Vagina (tissue), 2 donors: ENCODE measurements around the gene PHLDA3. TPM values are rescaled to one million over a fixed set of nuclear protein-coding genes. Genes with fewer than 3 reads are reported as not detected.

ENCODE experiments used
- DNase-seq, 2 donors: peaks; one replicate each; pipeline ENCODE4 v3.0.0-alpha.2; 2017; ENCODE audit errors: extremely low spot score in 2 of 2
- H3K27ac ChIP-seq: fragments of 200-600 bp; sonication (generic); one replicate; pipeline ENCODE4 v1.5.1; 2019
- H3K27me3 ChIP-seq: fragments of 200-600 bp; sonication (generic); one replicate; pipeline ENCODE4 v1.5.1; 2019
- H3K36me3 ChIP-seq, 2 donors: fragments of 200-600 bp; sonication (generic); one replicate each; pipeline ENCODE4 v1.5.1; 2017 to 2019
- H3K4me1 ChIP-seq: fragments of 200-600 bp; sonication (generic); one replicate; pipeline ENCODE4 v1.5.1; 2019
- H3K4me3 ChIP-seq, 2 donors: fragments of 200-600 bp; sonication (generic); 1 replicate in 1 of 2; 2 replicates in 1 of 2; pipeline ENCODE4 v1.5.1; 2016 to 2019
- H3K9me3 ChIP-seq: fragments of 200-600 bp; sonication (generic); one replicate; pipeline ENCODE4 v1.5.1; 2019
- POLR2A ChIP-seq, 2 donors: fragments of 450-650 bp; IDR thresholded peaks; one replicate each; pipeline ENCODE4 v1.6.1; 2017; ENCODE audit warnings: antibody characterized with exemption in 2 of 2, mild to moderate bottlenecking in 2 of 2, moderate library complexity in 2 of 2
- POLR2AphosphoS5 ChIP-seq, 2 donors: sonication (generic); formaldehyde crosslinking; IDR thresholded peaks; one replicate each; pipeline ENCODE4 v1.9.0; 2017; ENCODE audit warnings: antibody characterized with exemption in 2 of 2, mild to moderate bottlenecking in 2 of 2, low read depth in 1 of 2; ENCODE audit not compliant: insufficient read depth in 1 of 2
- intact Hi-C: fragments of 100-400 bp; cut with DNase I; formaldehyde crosslinking; loops from one replicate; pipeline ENCODE4 v1.15.1; 2023
- total RNA-seq: library from RNA; depleted of rRNA; stranded (reverse); fragments of >200 nt; gene quantifications from one replicate; pipeline ENCODE4 v1.2.3, GENCODE V29; 2016
- TF ChIP-seq, protein P1 (sequence below), 3 experiments: fragments of 450-650 bp in 2 of 3; fragments of 200-600 bp in 1 of 3; sonication (generic) in 1 of 3; IDR thresholded peaks; one replicate each; pipeline ENCODE4 v1.5.1; 2017 to 2019; ENCODE audit warnings: antibody characterized with exemption in 3 of 3, mild to moderate bottlenecking in 2 of 3, moderate library complexity in 2 of 3

PHLDA3 gene
- total RNA-seq, 1 donor from 2014 or later: 80.5 TPM

DNA sequence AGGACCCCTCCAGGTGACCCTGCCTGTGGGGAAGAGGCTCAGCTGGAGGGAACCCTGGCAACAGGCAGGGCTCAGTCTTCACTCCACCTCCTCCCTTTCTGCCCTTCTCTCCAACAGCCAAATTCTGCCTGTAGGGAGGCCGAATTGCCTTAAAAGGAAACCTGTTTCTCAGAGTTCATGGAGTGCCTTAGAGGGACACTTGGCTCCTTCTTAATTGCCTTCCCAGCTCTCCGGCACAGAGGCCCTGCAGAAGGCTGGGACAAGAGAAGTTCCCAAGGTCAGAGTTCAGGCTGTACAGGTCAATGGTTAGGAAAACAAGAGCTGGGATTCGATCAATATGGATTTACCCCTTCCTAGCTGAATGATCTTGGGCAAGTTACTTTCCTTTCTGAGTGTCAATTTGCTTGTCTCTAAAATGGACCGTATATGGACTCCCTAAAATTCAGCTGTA lies 31.7 kb upstream of the PHLDA3 start:
- intact Hi-C loops: no loop called here
- peaks cover 99% of the 10 kb centered on the region for H3K4me1 ChIP-seq

DNA sequence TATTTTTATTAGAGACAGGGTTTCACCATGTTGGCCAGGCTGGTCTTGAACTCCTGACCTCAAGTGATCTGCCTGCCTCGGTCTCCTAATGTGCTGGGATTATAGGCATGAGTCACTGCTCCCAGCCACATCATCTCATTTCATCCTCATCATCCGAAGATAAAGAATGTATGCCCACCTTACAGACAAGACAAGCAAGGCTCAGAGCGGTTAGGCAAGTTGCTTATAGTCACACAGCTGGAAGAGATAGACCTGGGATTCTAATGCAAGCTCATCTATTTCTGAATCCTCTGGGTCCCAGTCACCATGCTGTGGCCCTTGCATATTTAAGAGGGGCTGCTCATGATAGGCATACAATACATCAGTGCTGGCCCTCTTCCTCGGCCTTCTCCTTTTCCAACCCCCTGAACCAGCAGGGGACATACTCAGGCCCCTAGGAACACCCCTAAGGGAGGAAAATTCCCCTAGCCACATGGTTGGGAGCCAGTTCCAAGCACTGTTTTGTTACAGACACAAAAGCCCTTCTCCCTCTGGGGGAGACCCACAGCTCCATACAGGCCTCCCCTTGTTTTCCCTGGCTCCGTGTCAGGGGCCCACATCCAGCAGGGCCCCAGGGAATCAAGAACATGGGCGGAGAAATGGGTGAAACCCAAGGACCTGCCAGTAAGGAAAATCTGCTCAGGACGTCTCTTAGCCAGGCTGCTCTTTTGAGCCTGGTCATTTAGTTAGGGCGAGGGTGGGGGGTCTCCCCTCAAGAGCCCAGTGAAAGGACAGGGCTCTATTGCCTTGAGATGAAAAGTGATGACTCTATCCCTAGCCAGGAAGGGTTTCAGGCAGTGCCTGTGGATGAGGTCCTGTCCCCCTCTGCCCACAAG lies 31.0 kb upstream of the PHLDA3 start:
- H3K4me3 ChIP-seq: peak overlapping the region in 1 of 2 donors; percentile 6
- intact Hi-C loops: no loop called here
- H3K27ac ChIP-seq: peak overlapping the region; percentile 93
- H3K27me3 ChIP-seq: no peaks in the 10 kb centered on the region
- H3K4me1 ChIP-seq: peaks cover 99% of the 10 kb centered on the region
- no peak for DNase-seq
- no peaks in the 10 kb centered on the region for H3K9me3 ChIP-seq
- TF ChIP-seq POLR2AphosphoS5 (IDR thresholded peaks at IDR 0.05; ENCODE audit: insufficient read depth in 1 of 2, low read depth in 1 of 2) (peak in 1 of 2 donors; percentile 68), POLR2A (IDR thresholded peaks at IDR 0.05) (no peak)
- TF ChIP-seq, protein P1, sequence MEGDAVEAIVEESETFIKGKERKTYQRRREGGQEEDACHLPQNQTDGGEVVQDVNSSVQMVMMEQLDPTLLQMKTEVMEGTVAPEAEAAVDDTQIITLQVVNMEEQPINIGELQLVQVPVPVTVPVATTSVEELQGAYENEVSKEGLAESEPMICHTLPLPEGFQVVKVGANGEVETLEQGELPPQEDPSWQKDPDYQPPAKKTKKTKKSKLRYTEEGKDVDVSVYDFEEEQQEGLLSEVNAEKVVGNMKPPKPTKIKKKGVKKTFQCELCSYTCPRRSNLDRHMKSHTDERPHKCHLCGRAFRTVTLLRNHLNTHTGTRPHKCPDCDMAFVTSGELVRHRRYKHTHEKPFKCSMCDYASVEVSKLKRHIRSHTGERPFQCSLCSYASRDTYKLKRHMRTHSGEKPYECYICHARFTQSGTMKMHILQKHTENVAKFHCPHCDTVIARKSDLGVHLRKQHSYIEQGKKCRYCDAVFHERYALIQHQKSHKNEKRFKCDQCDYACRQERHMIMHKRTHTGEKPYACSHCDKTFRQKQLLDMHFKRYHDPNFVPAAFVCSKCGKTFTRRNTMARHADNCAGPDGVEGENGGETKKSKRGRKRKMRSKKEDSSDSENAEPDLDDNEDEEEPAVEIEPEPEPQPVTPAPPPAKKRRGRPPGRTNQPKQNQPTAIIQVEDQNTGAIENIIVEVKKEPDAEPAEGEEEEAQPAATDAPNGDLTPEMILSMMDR (IDR thresholded peaks at IDR 0.05): no peak
- H3K36me3 ChIP-seq: no peaks in the 10 kb centered on the region

More for the DNA sequence above, 31.7 kb upstream of the PHLDA3 start:
- Histone ChIP-seq H3K9me3 (no peaks in the 10 kb centered on the region), H3K36me3 (no peaks in the 10 kb centered on the region), H3K27me3 (no peaks in the 10 kb centered on the region), H3K4me3 (peak overlapping the region in 1 of 2 donors; percentile 18), H3K27ac (peak overlapping the region; percentile 93)
- DNase-seq: no peak
- TF ChIP-seq, protein P1 (IDR thresholded peaks at IDR 0.05): no peak
- TF ChIP-seq POLR2AphosphoS5 (IDR thresholded peaks at IDR 0.05; ENCODE audit: insufficient read depth in 1 of 2, low read depth in 1 of 2) (peak in 1 of 2 donors; percentile 14), POLR2A (IDR thresholded peaks at IDR 0.05) (no peak)

DNA sequence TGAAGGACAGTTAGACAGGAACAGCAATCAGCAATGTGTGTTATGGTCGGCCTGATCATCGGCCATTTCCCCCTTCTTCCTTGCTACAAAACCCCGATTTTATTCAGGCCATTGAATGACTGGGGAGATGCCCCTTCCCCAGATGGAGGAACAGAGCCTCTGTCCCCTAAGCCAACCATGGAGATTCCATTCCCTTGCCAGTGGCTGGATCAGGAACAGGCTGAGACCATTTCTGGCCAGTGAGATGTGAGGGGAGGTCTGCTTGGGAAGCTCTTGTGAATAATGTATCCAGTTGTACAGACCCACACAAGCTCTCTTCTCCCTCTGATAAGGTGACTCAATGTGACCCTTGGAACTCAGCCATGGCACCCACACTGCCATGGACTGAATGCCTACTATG lies 30.2 kb upstream of the PHLDA3 start:
- Histone ChIP-seq H3K36me3 (no peaks in the 10 kb centered on the region), H3K9me3 (no peaks in the 10 kb centered on the region), H3K4me3 (no peak overlapping the region), H3K27ac (peak overlapping the region; percentile 93), H3K4me1 (peaks cover 99% of the 10 kb centered on the region), H3K27me3 (no peaks in the 10 kb centered on the region)
- intact Hi-C loops: no loop called here
- no peak for DNase-seq
- no peak for TF ChIP-seq POLR2AphosphoS5 (IDR thresholded peaks at IDR 0.05; ENCODE audit: insufficient read depth in 1 of 2, low read depth in 1 of 2)
- TF ChIP-seq, protein P1 (IDR thresholded peaks at IDR 0.05): no peak
- no peak for TF ChIP-seq POLR2A (IDR thresholded peaks at IDR 0.05)

DNA sequence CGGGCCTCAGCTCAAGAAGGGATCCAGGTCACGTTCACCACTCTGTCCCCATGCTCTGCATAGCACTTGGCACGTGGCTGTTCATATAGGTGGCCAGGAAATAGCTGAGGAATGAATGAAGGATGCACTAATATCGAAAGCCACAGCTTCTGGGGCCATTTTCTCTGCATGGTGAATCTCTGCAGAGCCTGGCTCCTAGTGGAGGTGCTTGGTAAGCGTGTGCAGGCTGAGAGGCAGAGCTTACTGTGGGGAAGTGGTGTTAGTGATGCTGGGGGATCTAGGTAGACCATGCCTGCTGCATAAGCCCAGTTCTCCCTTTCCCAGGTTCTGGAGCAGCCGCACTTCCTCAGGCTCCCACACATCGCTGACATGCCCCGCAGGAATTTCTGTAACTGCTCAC lies 29.6 kb upstream of the PHLDA3 start:
- no peak overlapping the region for H3K4me3 ChIP-seq
- H3K27me3 ChIP-seq: no peaks in the 10 kb centered on the region
- intact Hi-C loops: no loop called here
- DNase-seq: no peak
- H3K9me3 ChIP-seq: no peaks in the 10 kb centered on the region
- peak overlapping the region; percentile 93 for H3K27ac ChIP-seq
- H3K36me3 ChIP-seq: no peaks in the 10 kb centered on the region
- H3K4me1 ChIP-seq: peaks cover 99% of the 10 kb centered on the region
- TF ChIP-seq, protein P1 (IDR thresholded peaks at IDR 0.05): no peak
- TF ChIP-seq POLR2AphosphoS5 (IDR thresholded peaks at IDR 0.05; ENCODE audit: insufficient read depth in 1 of 2, low read depth in 1 of 2): no peak
- TF ChIP-seq POLR2A (IDR thresholded peaks at IDR 0.05): no peak
